Measurements from ENCODE around the gene CCL23. TPM values are rescaled to one million over a fixed set of nuclear protein-coding genes. Genes with fewer than 3 reads are reported as not detected.
"Not testable (repeated sequence)": the region's sequence is repeated elsewhere in the genome, so short reads cannot be mapped to it uniquely, and the experiment has no call there.

The CCL23 gene
- total RNA-seq, 2 experiments from 2014 or later: not detected

DNA sequence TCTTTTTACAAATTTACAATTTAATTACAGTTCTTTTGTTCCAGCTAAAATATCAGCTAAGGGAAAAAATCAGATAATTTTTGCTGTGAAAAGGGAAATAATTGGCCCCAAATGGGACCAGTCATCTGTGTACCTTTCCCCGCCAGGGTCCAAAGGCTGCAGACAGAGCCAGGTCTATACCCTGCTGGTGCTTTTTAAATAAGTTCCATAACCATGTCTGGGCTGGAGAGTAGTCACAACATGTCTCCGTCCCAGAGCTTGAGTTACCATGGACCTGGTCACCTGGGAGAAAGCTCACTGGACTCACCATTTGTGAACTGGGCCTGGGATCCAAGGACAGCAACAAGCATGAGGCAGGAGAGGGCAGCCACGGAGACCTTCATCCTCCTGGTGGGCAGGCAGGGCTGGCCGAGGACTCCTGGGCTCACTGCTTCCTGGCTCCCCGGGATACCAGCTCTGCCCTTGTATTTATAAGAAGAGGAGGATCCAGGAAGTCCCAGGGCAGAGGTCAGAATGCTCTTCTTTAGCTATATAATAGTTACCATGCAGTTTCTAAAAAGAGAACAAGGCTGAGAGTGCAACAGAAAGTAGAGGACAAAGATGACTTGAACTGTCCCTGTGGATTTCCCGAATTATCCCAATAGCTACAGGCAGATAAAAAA is 16.5 kb downstream of the CCL23 start, which contains the start of gene CCL15:
Gene CCL15, minus strand, starts transcription at position 444 of the 662 bp plus-strand sequence. Its CDS starts 61 bp downstream, at position 383.
- intact Hi-C loops (cut with micrococcal nuclease): no loop called here
- Mint-ChIP-seq H3K36me3 (no peaks in the 10 kb centered on the region), H3K4me3 (no peak within 1 kb of the TSS), H3K27me3 (peaks cover 15% of the 10 kb centered on the region), H3K9me3 (no peaks in the 10 kb centered on the region), H3K27ac (no peak within 1 kb of the TSS), H3K4me1 (ENCODE audit: low read depth) (peaks cover 6% of the 10 kb centered on the region)
- DNase-seq: no peak
- ChIA-PET CTCF (no interaction called here), POLR2A (no interaction called here)

DNA sequence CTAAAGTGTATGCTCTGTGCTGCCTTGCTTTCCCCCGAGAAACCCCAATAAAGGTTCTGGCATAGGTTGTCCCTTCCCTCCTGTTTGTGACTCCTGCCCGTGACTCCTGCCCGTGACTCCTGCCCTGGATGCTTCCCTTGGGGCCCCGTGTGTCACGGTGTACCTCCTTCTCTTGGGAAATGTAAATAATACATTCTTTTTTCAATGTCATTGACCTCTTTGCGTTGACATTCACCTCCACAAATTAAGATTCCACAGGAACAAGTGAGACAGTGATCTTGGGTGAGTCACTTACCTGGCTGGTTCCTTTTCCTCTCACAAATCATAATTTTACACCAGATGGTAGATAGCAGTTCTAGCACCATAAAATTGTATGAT is 17.1 kb downstream of the CCL23 start:
- POLR2A ChIA-PET: no interaction called here
- CTCF ChIA-PET: no interaction called here
- Mint-ChIP-seq H3K27me3 (peaks cover 15% of the 10 kb centered on the region), H3K9me3 (no peaks in the 10 kb centered on the region), H3K27ac (no peak overlapping the region), H3K4me3 (no peak overlapping the region), H3K36me3 (no peaks in the 10 kb centered on the region), H3K4me1 (ENCODE audit: low read depth) (peaks cover 6% of the 10 kb centered on the region)
- intact Hi-C loops (cut with micrococcal nuclease): no loop called here
- DNase-seq: no peak

- no peak for DNase-seq
- intact Hi-C loops (cut with micrococcal nuclease): no loop called here
- ChIA-PET CTCF (interaction anchor here (1.4 kb wide), 1 partner anchor 150 kb away, joined by 3 read pairs; no protein-coding TSS in a partner anchor), POLR2A (no interaction called here)
- H3K27me3 Mint-ChIP-seq: peaks cover 17% of the 10 kb centered on the region
- no peaks in the 10 kb centered on the region for H3K36me3 Mint-ChIP-seq
- no peak overlapping the region for H3K27ac Mint-ChIP-seq
- no peak overlapping the region for H3K4me3 Mint-ChIP-seq
- H3K4me1 Mint-ChIP-seq (ENCODE audit: low read depth): no peaks in the 10 kb centered on the region
- H3K9me3 Mint-ChIP-seq: no peaks in the 10 kb centered on the region
Observed at GRCh38 chr17:35998756-35999155, 19.0 kb downstream of the CCL23 start.

- ChIA-PET POLR2A (no interaction called here), CTCF (interaction anchor here (0.6 kb wide), 1 partner anchor 493 kb away, joined by 4 read pairs; no protein-coding TSS in a partner anchor)
- no peaks in the 10 kb centered on the region for H3K9me3 Mint-ChIP-seq
- no peak overlapping the region for H3K4me3 Mint-ChIP-seq
- intact Hi-C loops (cut with micrococcal nuclease): no loop called here
- H3K36me3 Mint-ChIP-seq: no peaks in the 10 kb centered on the region
- H3K27ac Mint-ChIP-seq: no peak overlapping the region
- DNase-seq: no peak
- peaks cover 17% of the 10 kb centered on the region for H3K27me3 Mint-ChIP-seq
- H3K4me1 Mint-ChIP-seq (ENCODE audit: low read depth): no peaks in the 10 kb centered on the region
Observed at GRCh38 chr17:35998018-35998545, 19.7 kb downstream of the CCL23 start.

- H3K36me3 Mint-ChIP-seq; H3K9me3 Mint-ChIP-seq; intact Hi-C loops (cut with micrococcal nuclease); H3K4me1 Mint-ChIP-seq (ENCODE audit: low read depth); POLR2A ChIA-PET; H3K27me3 Mint-ChIP-seq; H3K4me3 Mint-ChIP-seq; H3K27ac Mint-ChIP-seq; DNase-seq: not testable (repeated sequence)
- CTCF ChIA-PET: interaction anchor here (0.8 kb wide), 1 partner anchor 123 kb away, joined by 3 read pairs; no protein-coding TSS in a partner anchor
Observed at GRCh38 chr17:35995346-35995745, 22.4 kb downstream of the CCL23 start.

DNA sequence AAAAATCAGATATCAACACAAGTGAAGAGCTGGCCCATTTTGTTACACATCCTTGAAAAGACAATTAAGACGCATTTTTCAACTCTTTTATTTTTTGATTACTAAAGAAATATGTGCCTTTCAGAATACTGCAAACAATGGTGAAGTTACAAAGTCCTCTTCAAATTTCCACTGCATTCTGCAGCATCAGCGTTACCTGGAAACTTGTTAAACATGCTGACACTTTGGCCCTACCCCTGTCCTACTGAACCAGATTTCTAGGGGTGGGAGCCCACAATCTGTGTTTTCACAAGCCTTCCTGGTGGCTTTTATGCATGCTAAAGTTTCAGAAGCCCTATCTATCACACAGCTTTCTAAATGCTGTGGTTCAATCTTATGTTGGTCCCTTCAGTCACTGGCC is 26.7 kb downstream of the CCL23 start:
- peaks cover 12% of the 10 kb centered on the region for H3K9me3 Mint-ChIP-seq
- H3K27ac Mint-ChIP-seq: no peak overlapping the region
- ChIA-PET POLR2A (no interaction called here), CTCF (interaction anchor here (0.7 to 1.9 kb wide), 3 partner anchors 10 to 155 kb away, joined by 3 to 5 read pairs (median 4); partner anchors contain the start of gene CCL16)
- DNase-seq: no peak
- intact Hi-C loops (cut with micrococcal nuclease): no loop called here
- H3K4me1 Mint-ChIP-seq (ENCODE audit: low read depth): no peaks in the 10 kb centered on the region
- H3K4me3 Mint-ChIP-seq: no peak overlapping the region
- peaks cover 11% of the 10 kb centered on the region for H3K27me3 Mint-ChIP-seq
- H3K36me3 Mint-ChIP-seq: no peaks in the 10 kb centered on the region

DNA sequence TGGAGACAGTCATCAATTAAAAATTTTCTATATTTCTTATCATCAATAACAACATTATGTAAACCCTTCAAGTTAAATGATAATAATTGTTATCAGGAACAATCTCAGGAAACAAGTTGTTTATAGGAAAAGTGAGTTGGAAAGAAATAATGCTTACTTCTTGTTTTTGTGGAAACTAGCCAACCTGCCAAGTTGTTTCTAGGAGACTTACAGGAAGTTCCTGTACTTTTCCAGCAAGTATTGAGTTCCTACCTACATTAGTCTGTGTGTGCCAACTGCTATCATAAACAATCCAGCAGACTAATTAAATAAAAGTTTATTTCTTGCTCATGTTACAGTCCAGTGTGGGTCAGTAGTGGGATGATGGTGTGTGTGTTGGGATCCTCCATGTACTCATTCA is 29.6 kb downstream of the CCL23 start:
- no peaks in the 10 kb centered on the region for H3K36me3 Mint-ChIP-seq
- ChIA-PET POLR2A (no interaction called here), CTCF (interaction anchor here (0.9 to 1.2 kb wide), 3 partner anchors 12 to 160 kb away, joined by 3 to 4 read pairs (median 3); no protein-coding TSS in a partner anchor)

GRCh38 chr17:35986643-35987042 is 31.1 kb downstream of the CCL23 start, which contains the start of gene CCL14:
TSS of gene CCL14 (minus strand) at chr17:35986729. CDS start at chr17:35986649, 80 bp downstream.
- H3K9me3 Mint-ChIP-seq: peaks cover 12% of the 10 kb centered on the region
- no peak within 1 kb of the TSS for H3K27ac Mint-ChIP-seq
- peaks cover 2% of the 10 kb centered on the region for H3K27me3 Mint-ChIP-seq
- ChIA-PET CTCF (no interaction called here), POLR2A (no interaction called here)
- intact Hi-C loops (cut with micrococcal nuclease): no loop called here
- H3K4me1 Mint-ChIP-seq (ENCODE audit: low read depth): no peaks in the 10 kb centered on the region
- no peaks in the 10 kb centered on the region for H3K36me3 Mint-ChIP-seq
- H3K4me3 Mint-ChIP-seq: no peak within 1 kb of the TSS
- DNase-seq: no peak

More for the DNA sequence above, 29.6 kb downstream of the CCL23 start:
- H3K9me3 Mint-ChIP-seq: peaks cover 12% of the 10 kb centered on the region
- no peak overlapping the region for H3K4me3 Mint-ChIP-seq
- H3K27ac Mint-ChIP-seq: no peak overlapping the region
- no peak for DNase-seq
- no peaks in the 10 kb centered on the region for H3K4me1 Mint-ChIP-seq (ENCODE audit: low read depth)
- intact Hi-C loops (cut with micrococcal nuclease): no loop called here
- peaks cover 8% of the 10 kb centered on the region for H3K27me3 Mint-ChIP-seq

DNA sequence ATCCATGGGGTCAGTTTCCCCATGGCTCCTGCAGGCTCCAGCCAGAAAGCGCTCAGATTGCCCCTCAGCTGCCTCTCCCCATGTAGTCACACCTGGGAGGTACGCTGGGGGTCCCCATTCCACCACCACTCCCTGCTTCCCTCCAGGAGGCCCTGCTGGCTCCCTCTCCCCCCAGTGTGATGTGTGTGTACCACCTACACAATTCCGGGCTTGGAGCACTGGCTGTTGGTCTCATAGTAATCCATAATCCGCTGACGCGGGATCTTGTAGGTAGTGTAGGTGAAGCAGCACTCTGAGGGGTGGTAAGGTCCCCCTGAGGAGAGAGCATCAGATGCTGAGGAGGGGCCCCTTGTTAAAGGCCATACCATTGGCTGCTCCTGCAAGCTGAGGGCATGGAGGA is 33.6 kb downstream of the CCL23 start:
- H3K27ac Mint-ChIP-seq: no peak overlapping the region
- no peaks in the 10 kb centered on the region for H3K4me1 Mint-ChIP-seq (ENCODE audit: low read depth)
- intact Hi-C loops (cut with micrococcal nuclease): no loop called here
- no peaks in the 10 kb centered on the region for H3K36me3 Mint-ChIP-seq
- H3K4me3 Mint-ChIP-seq: no peak overlapping the region
- DNase-seq: no peak
- peaks cover 7% of the 10 kb centered on the region for H3K9me3 Mint-ChIP-seq
- POLR2A ChIA-PET: no interaction called here
- no peaks in the 10 kb centered on the region for H3K27me3 Mint-ChIP-seq
- CTCF ChIA-PET: interaction anchor here (1.3 to 1.6 kb wide), 4 partner anchors 15 to 165 kb away, joined by 3 to 9 read pairs (median 4); no protein-coding TSS in a partner anchor

DNA sequence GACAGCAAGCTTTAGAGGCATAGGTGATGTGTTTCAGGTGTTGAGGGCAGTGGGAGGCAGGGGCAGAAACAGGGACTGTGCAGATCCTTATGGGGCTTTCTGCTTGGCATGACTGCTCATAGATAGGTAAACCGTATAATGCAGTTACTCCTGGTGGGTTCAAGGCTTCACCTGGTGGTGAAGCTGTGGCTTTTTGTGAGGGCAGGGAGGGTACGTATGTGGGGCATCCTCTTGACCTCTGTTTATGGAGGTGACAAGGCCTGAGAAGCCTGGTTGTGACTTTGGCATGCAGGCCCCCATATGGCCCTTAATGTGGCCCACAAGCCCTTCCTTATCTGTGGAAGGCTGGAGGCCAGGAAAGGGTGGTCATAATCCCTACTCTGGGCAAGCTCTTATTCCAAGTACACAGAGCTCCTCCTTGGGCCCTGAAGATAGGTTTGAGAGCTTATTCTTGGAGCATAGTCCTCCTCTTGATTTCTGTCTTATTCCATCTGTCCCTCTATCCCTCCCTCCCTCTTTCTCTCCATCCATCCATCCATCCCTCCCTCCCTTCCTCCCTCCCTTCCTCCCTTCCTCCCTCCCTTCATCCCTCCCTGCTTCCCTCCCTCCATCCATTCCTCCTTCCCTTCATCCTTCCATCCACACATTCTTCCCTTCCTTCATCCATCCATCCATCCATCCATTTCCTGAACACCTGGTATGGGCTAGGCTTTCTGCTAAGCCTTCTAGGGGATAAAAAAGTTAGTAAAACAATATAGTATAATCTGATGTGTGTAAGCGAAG is 35.2 kb downstream of the CCL23 start:
- POLR2A ChIA-PET: no interaction called here
- intact Hi-C loops (cut with micrococcal nuclease): no loop called here
- Mint-ChIP-seq H3K4me3 (no peak overlapping the region), H3K27me3 (peaks cover 4% of the 10 kb centered on the region), H3K27ac (no peak overlapping the region), H3K4me1 (ENCODE audit: low read depth) (no peaks in the 10 kb centered on the region), H3K36me3 (no peaks in the 10 kb centered on the region), H3K9me3 (no peaks in the 10 kb centered on the region)
- DNase-seq: no peak
- CTCF ChIA-PET: interaction anchor here (0.7 to 5.9 kb wide), 10 partner anchors 10 to 167 kb away, joined by 3 to 28 read pairs (median 4); no protein-coding TSS in a partner anchor

DNA sequence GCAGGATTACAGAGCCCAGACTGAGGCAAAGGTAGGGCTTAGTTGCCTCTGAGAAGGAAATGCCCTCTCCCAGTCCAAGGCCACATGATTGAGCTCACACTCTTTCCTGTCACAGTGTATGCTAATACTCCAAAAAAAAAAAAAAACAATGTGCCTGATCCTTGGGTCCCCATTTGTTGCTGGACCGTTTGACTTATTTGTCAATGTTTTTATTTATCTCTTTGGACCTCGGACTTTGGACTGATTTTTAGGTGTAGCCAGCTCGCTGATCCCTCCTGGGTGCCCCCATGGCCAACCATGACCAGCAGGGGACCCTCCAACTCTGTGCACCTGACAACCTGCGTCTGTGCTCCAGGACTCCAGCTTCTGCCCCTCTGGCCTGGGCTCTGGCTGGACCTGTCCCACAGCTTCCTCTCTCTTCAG is 35.9 kb downstream of the CCL23 start:
- Mint-ChIP-seq H3K9me3 (no peaks in the 10 kb centered on the region), H3K36me3 (no peaks in the 10 kb centered on the region), H3K4me3 (no peak overlapping the region), H3K27me3 (peaks cover 5% of the 10 kb centered on the region), H3K4me1 (ENCODE audit: low read depth) (no peaks in the 10 kb centered on the region), H3K27ac (no peak overlapping the region)
- CTCF ChIA-PET: interaction anchor here (0.7 to 5.9 kb wide), 10 partner anchors 9 to 167 kb away, joined by 3 to 28 read pairs (median 4); no protein-coding TSS in a partner anchor
- intact Hi-C loops (cut with micrococcal nuclease): no loop called here
- POLR2A ChIA-PET: no interaction called here
- peak; percentile 20 for DNase-seq

- ChIA-PET CTCF (interaction anchor here (0.7 to 5.9 kb wide), 8 partner anchors 9 to 168 kb away, joined by 3 to 28 read pairs (median 4); no protein-coding TSS in a partner anchor), POLR2A (no interaction called here)
- no peak for DNase-seq
- Mint-ChIP-seq H3K9me3 (no peaks in the 10 kb centered on the region), H3K36me3 (no peaks in the 10 kb centered on the region), H3K4me1 (ENCODE audit: low read depth) (no peaks in the 10 kb centered on the region), H3K27ac (no peak within 1 kb of the TSS), H3K27me3 (peaks cover 10% of the 10 kb centered on the region), H3K4me3 (no peak within 1 kb of the TSS)
- intact Hi-C loops (cut with micrococcal nuclease): no loop called here
Observed at GRCh38 chr17:35981246-35981645, 36.5 kb downstream of the CCL23 start, which contains the start of gene CCL16. TSS of gene CCL16 (minus strand) at chr17:35981497. CDS start at chr17:35981420, 77 bp downstream.
